A172 (cell line): ENCODE data around the gene LRCH4. TPM values are rescaled to one million over a fixed set of nuclear protein-coding genes. Genes with fewer than 3 reads are reported as not detected.
A peak's percentile ranks its signal among the peaks of the same experiment; 100 is the strongest.
"Not testable (repeated sequence)": the region's sequence is repeated elsewhere in the genome, so short reads cannot be mapped to it uniquely, and the experiment has no call there.

Experiments
- DNase-seq: peaks from one replicate; pipeline ENCODE4 v3.0.0-alpha.2; 2015; ENCODE audit warnings: low spot score
- total RNA-seq: library from RNA; depleted of rRNA; stranded (reverse); fragments of >200 nt; shearing (Covaris generic); gene quantifications from 2 replicates; pipeline ENCODE4 v1.2.3, GENCODE V29; 2014; rRNA removed

The LRCH4 gene
- total RNA-seq, 1 experiment from 2014 or later, result 11.4 TPM

- no peak for DNase-seq
Measured at GRCh38 chr7:100544967-100545359, 41.0 kb downstream of the LRCH4 start.

DNA sequence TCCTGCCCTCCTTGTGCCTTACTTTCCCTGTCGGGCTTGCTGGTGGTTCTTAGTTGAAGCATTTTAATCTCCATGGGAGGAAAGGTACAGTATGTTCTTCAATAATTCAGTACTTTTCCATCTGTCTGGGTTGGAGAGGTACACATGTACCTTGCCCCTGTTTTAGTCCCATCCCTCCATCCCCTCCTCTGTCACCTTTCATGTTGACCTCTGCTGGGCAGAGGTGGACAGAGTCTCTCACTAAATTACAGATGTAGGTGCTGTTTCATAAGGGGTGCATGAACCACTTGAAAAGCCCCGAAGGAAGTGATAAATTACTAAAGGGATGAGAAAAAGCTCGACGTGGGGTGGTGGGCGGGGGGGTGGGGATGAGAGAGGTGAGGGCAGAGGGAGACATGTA is 41.5 kb downstream of the LRCH4 start:
- DNase-seq, result no peak

DNA sequence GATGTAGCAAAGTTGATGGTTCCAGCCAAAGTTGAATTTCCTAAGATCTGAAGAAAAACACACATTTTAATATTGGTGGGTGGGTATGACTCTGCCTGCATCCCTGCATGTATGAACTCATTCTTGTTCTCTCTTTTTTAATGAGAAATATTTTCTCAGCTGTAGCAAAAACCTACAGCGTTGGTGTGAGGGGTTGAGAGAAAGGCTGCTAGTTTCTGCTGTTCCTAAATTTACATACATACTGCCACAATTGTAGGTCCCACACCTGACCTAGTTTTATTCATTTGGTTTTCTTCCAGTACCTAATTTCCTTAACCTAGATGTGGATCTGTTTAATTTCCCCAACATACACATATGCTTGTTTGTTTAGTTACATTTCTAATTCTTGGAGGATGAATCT is 42.3 kb downstream of the LRCH4 start:
- DNase-seq, result no peak

DNA sequence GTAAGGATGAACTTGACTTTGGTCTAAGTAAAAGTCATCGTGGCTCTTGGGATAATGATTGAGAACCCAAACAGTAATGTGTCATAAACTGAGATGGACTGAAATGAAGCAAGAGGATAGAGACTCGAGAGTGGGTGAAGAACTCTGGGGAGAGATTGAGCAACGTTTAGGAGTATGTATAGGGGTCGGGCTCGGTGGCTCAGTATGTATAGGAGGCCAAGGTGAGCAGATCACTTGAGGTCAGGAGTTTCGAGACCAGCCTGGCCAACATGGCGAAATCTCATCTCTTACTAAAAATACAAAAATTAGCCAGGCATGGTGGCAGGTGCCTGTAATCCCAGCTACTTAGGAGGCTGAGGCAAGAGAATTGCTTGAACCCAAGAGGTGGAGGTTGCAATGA is 44.6 kb downstream of the LRCH4 start:
- not testable (repeated sequence) for DNase-seq

DNA sequence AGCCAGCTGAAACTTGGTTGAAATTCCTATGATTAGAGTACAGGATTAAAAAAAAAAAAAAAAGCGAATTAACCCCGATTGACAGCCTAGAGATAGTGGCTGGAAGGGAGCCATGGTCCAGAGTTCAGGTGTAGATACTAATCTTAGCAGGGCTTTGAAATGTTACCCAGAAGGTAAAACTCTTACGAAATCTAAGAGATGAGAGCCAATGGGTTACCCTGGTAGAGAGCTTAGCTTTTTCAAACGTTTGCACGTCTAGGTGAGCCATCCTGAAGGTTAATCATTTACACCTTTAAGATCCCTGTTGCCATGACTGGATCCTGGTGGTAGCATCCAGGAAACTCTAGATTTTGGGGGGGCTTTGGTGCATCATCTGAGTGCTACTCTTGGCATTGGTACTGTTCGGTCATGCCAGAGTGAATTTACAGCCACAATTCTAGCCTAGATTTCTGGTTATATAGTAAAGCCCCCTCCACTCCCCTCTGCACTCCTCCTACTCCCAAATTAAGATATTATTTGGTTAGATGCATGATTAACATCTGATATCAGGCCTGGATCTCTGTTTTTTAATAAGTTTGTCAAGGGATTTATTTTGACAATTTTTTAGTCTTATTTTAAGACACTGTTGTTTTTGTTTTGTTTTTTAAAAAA is 45.7 kb downstream of the LRCH4 start:
- DNase-seq, result no peak

DNA sequence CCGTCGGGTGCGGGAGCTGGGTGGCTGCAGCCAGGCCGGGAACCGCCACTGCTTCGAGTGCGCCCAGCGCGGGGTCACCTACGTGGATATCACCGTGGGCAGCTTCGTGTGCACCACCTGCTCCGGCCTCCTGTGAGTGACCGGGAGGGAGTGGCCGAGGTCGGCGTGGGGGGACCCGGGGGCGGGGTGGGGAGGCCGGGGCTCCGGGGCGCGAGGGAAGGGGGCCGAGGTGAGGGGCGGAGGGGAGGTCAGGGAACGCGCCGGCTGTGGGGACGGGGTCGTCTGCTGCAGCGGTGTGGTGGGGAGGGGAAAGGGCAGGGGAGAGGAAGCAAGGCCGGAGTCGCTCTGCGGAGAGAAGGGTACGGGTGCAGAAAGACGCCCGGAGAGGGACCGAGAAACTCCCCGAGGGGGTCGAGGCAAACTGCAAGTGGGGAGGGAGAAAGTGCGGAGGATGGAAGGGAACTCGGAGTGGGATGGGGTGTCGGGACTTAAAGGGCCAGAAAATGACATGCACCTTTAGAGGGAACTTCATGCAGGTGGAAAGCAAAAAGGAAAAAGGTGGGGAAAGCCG is 46.4 kb downstream of the LRCH4 start:
- DNase-seq, result no peak

DNA sequence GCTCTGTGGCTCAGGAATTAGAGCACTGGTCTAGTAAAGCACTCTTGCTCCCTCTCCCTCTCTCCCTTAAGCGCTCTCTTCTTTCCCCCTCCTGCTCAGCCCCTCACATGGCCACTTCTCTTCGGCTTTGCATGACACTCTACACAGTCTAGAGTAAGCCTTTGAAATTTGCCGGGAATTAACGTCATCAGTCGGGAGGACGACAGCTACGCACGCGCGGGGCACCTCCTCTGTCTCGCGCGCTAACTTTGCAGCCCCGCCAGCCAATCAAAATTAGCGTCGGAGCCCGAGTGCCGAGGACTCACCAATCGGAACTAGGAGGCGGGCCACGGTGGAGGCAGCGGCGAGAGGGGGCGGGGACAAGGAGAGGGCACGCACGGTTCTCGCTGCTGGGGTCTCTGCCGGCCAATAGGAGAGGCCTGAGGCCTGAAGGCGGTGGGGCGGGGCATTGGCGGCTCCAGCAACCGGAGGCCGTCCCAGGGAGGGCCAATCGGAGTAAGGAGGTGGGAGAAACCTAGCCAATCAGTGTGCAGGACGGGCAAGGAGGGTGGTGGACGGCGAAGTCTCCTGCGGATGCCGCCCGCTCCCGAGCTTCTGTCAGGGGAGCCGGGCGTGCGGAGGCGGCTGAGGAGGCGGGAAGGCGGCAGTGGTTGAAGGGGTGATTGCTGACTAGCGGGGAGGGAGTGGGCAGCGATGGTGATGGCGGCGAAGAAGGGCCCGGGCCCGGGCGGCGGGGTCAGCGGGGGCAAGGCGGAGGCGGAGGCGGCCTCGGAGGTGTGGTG is 47.1 kb downstream of the LRCH4 start, which contains the start of gene AGFG2:
Gene AGFG2, plus strand, starts transcription at position 550 of the 782 bp plus-strand sequence. Its CDS starts 144 bp downstream, at position 694.
- peak; percentile 99 for DNase-seq

DNA sequence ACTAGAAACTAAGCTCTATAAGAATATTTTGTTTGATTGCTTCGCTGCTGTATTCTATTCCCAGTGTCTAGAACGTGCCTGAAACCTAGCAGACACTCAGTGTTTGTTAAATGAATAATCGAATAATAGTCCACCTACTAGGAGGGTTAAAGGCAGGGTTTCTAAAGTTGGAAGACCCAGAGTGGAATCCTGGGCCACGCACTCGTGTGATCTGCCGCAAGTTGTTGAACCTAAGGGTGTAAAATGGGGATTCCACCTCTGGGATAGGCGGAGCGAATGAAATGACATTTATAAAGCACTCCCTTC is 47.6 kb downstream of the LRCH4 start:
- no peak for DNase-seq

DNA sequence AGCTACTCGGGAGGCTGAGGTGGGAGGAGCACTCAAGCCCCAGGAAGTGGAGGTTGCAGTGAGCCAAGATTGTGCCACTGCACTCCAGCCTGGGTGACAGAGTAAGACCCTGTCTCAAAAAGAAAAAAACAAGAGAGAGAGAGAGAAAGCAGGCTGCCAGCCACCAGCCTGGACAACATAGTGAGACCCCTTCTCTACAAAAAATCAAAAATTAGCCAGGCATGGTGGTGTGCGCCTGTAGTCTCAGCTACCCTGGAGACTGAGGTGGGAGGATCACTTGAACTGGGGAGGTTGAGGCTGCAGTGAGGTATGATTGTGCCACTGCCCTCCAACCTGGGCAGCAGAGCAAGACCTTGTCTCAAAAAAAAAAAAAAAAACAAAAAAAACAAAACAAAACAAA is 49.2 kb downstream of the LRCH4 start:
- DNase-seq, result not testable (repeated sequence)

- DNase-seq, result not testable (repeated sequence)
Measured at GRCh38 chr7:100535982-100536381, 49.9 kb downstream of the LRCH4 start.

GRCh38 chr7:100532165-100533022 is 53.5 kb downstream of the LRCH4 start:
- DNase-seq, result no peak

DNA sequence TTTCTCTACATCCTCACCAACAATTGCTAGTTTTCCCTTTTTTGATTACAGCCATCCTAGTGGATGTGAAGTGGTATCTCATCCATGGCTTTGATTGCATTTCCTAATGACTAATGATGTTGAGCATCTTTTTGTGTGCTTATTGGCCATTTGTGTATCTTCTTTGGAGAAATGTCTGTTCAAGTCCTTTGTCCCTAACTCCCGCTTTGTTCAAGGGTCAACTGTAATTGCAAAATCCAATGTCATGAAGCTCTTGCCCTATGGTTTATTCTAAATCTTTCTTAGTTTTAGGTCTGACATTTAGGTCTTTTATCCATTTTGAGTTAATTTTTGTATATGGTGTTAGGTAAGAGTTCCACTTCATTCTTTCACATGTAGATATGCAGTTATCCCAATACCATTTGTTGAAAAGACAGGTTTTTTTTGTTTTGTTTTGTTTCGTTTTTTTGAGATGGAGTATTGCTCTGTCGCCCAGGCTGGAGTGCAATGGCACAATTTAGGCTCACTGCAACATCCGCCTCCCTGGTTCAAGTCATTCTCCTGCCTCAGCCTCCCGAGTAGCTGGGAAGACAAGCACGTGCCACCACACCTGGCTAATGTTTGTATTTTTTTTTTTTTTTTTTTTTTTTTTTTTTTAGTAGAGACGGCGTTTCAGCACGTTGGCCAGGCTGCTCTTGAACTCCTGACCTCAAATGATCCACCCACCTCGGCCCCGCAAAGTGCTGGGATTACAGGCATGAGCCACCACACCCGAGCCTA is 57.6 kb downstream of the LRCH4 start:
- not testable (repeated sequence) for DNase-seq

Other genes starting within 250 kb of the LRCH4 start
- 14.3 and 16.4 TPM in 2 replicates for gene PILRB, start 228.0 kb downstream of the LRCH4 start, total RNA-seq
- gene PILRA, start 212.6 kb downstream of the LRCH4 start, total RNA-seq, result not detected in 2 replicates
- gene ZCWPW1, start 157.4 kb downstream of the LRCH4 start, total RNA-seq, result 2.9 and 3.7 TPM in 2 replicates
- 33.4 and 34.8 TPM in 2 replicates for gene MEPCE, start 156.3 kb downstream of the LRCH4 start, total RNA-seq
- 55.0 and 67.7 TPM in 2 replicates for gene PPP1R35, start 149.6 kb downstream of the LRCH4 start, total RNA-seq
- 0.60 and 8.3 TPM in 2 replicates for gene SPACDR, start 121.9 kb downstream of the LRCH4 start, total RNA-seq
- gene TSC22D4, start 106.9 kb downstream of the LRCH4 start, total RNA-seq, result 26.6 and 32.6 TPM in 2 replicates
- gene NYAP1, start 102.2 kb downstream of the LRCH4 start, total RNA-seq, result 0.07 TPM in 1 of 2 replicates, not detected in the other
- 6.8 and 8.8 TPM in 2 replicates for gene AGFG2, start 46.9 kb downstream of the LRCH4 start, total RNA-seq
- gene SAP25, start 12.2 kb downstream of the LRCH4 start, total RNA-seq, result 0.19 and 0.55 TPM in 2 replicates
- 0.48 TPM in 1 of 2 replicates, not detected in the other for gene FBXO24, start 199 bp upstream of the LRCH4 start, total RNA-seq
- 18.0 and 38.9 TPM in 2 replicates for gene PCOLCE, start 16.2 kb upstream of the LRCH4 start, total RNA-seq
- 6.9 and 19.3 TPM in 2 replicates for gene MOSPD3, start 26.4 kb upstream of the LRCH4 start, total RNA-seq
- not detected in 2 replicates for gene TFR2, start 55.4 kb upstream of the LRCH4 start, total RNA-seq
- not detected in 2 replicates for gene ACTL6B, start 70.3 kb upstream of the LRCH4 start, total RNA-seq
- 94.3 and 104 TPM in 2 replicates for gene GNB2, start 87.6 kb upstream of the LRCH4 start, total RNA-seq
- gene GIGYF1, start 108.1 kb upstream of the LRCH4 start, total RNA-seq, result 12.5 and 16.6 TPM in 2 replicates
- gene POP7, start 120.0 kb upstream of the LRCH4 start, total RNA-seq, result 76.9 and 110 TPM in 2 replicates
- not detected in 2 replicates for gene EPO, start 134.3 kb upstream of the LRCH4 start, total RNA-seq
- gene ZAN, start 147.5 kb upstream of the LRCH4 start, total RNA-seq, result not detected in 2 replicates
- gene EPHB4, start 241.4 kb upstream of the LRCH4 start, total RNA-seq, result 46.0 and 65.3 TPM in 2 replicates